ENCODE results near the gene GALNS. TPM values are rescaled to one million over a fixed set of nuclear protein-coding genes. Genes with fewer than 3 reads are reported as not detected.

The GALNS gene
- polyA plus RNA-seq, 1 experiment, result 11.6 TPM

GRCh38 chr16:88878967-88879787 is 22.4 kb upstream of the GALNS start:
- Histone ChIP-seq H3K27ac (ENCODE audit: low read depth, low read length) (no peak overlapping the region), H3K4me3 (ENCODE audit: low read depth, low read length) (no peak overlapping the region), H3K27me3 (ENCODE audit: control insufficient read depth, insufficient read depth, low read length) (peaks cover 34% of the 10 kb centered on the region), H3K9me3 (ENCODE audit: control insufficient read depth, insufficient read depth, low read length) (peaks cover 25% of the 10 kb centered on the region)
- ChIA-PET CTCF (no interaction called here), POLR2A (no interaction called here)
- no peak for TF ChIP-seq CTCF (IDR thresholded peaks at IDR 0.05; ENCODE audit: low read depth, low read length)
- DNase-seq (ENCODE audit: low read depth, low spot score), result no peak

- no peak overlapping the region for H3K27ac ChIP-seq (ENCODE audit: low read depth, low read length)
- peaks cover 34% of the 10 kb centered on the region for H3K27me3 ChIP-seq (ENCODE audit: control insufficient read depth, insufficient read depth, low read length)
- ChIA-PET POLR2A (no interaction called here), CTCF (interaction anchor here (0.6 kb wide), 1 partner anchor 289 kb away, joined by 8 read pairs; no protein-coding TSS in a partner anchor)
- TF ChIP-seq CTCF (IDR thresholded peaks at IDR 0.05; ENCODE audit: low read depth, low read length), result no peak
- DNase-seq (ENCODE audit: low read depth, low spot score), result no peak
- H3K9me3 ChIP-seq (ENCODE audit: control insufficient read depth, insufficient read depth, low read length), result peaks cover 20% of the 10 kb centered on the region
- H3K4me3 ChIP-seq (ENCODE audit: low read depth, low read length), result no peak overlapping the region
These were observed 21.6 kb upstream of the GALNS start for GRCh38 chr16:88878356-88878755.

GRCh38 chr16:88877564-88878289 is 21.0 kb upstream of the GALNS start:
- no peak for TF ChIP-seq CTCF (IDR thresholded peaks at IDR 0.05; ENCODE audit: low read depth, low read length)
- peaks cover 38% of the 10 kb centered on the region for H3K27me3 ChIP-seq (ENCODE audit: control insufficient read depth, insufficient read depth, low read length)
- no peak overlapping the region for H3K27ac ChIP-seq (ENCODE audit: low read depth, low read length)
- H3K4me3 ChIP-seq (ENCODE audit: low read depth, low read length), result no peak overlapping the region
- H3K9me3 ChIP-seq (ENCODE audit: control insufficient read depth, insufficient read depth, low read length), result peaks cover 14% of the 10 kb centered on the region
- DNase-seq (ENCODE audit: low read depth, low spot score), result no peak
- POLR2A ChIA-PET, result no interaction called here
- CTCF ChIA-PET, result interaction anchor here (0.6 kb wide), 1 partner anchor 290 kb away, joined by 8 read pairs; no protein-coding TSS in a partner anchor

- Histone ChIP-seq H3K27ac (ENCODE audit: low read depth, low read length) (no peak overlapping the region), H3K9me3 (ENCODE audit: control insufficient read depth, insufficient read depth, low read length) (peaks cover 7% of the 10 kb centered on the region; the same call in 1 of the 2 replicates), H3K4me3 (ENCODE audit: low read depth, low read length) (no peak overlapping the region), H3K27me3 (ENCODE audit: control insufficient read depth, insufficient read depth, low read length) (peaks cover 40% of the 10 kb centered on the region)
- TF ChIP-seq CTCF (IDR thresholded peaks at IDR 0.05; ENCODE audit: low read depth, low read length), result no peak
- ChIA-PET POLR2A (interaction anchor here (0.7 kb wide), 1 partner anchor 263 kb away, joined by 3 read pairs; no protein-coding TSS in a partner anchor), CTCF (no interaction called here)
- DNase-seq (ENCODE audit: low read depth, low spot score), result no peak
These were observed 20.3 kb upstream of the GALNS start for GRCh38 chr16:88876942-88877526.

Data from AG04450 (cell line).